OCI-LY7 (cell line): Measurements from ENCODE around the gene IDUA. TPM values are rescaled to one million over a fixed set of nuclear protein-coding genes. Genes with fewer than 3 reads are reported as not detected.

ENCODE experiments used
- BruUV-seq: library from RNA; stranded (reverse); fragments of 400-500 nt; replicated peaks from 2 replicates; lab custom pipeline; 2021; lab: Mats Ljungman, UMichigan
- CTCF ChIA-PET: fragments of 300-600 bp; sonication (Branson Sonifier 250); formaldehyde crosslinking; loops from one replicate; lab custom pipeline; 2022; ENCODE audit warnings: antibody characterized with exemption; ENCODE audit not compliant: unreplicated experiment; lab: Charles Lee
- POLR2A ChIA-PET: fragments of 300-600 bp; sonication (Branson Sonifier 250); formaldehyde crosslinking; loops from one replicate; lab custom pipeline; 2022; ENCODE audit warnings: antibody characterized with exemption; lab: Charles Lee
- DNase-seq: peaks from one replicate; pipeline ENCODE4 v3.0.0-alpha.2; 2015; ENCODE audit warnings: low spot score
- H2AFZ ChIP-seq: fragments of 200-600 bp; sonication (generic), shearing (Covaris generic); 2 replicates; pipeline ENCODE4 v1.6.1; 2014; ENCODE audit warnings: mild to moderate bottlenecking, antibody characterized with exemption, low read length, moderate library complexity
- H3K27ac ChIP-seq: fragments of 200-600 bp; sonication (generic); 2 replicates; pipeline ENCODE4 v1.5.1; 2014; ENCODE audit warnings: mixed run types, low read depth, mild to moderate bottlenecking, moderate library complexity, low read length, inconsistent platforms; ENCODE audit not compliant: poor library complexity, severe bottlenecking
- H3K36me3 ChIP-seq: fragments of 200-600 bp; sonication (generic); 2 replicates; pipeline ENCODE4 v1.6.1; 2014; ENCODE audit warnings: mild to moderate bottlenecking, antibody characterized with exemption, low read length, moderate library complexity, mixed read lengths; ENCODE audit not compliant: insufficient read depth
- H3K4me1 ChIP-seq: fragments of 200-600 bp; sonication (generic); 2 replicates; pipeline ENCODE4 v1.5.1; 2014; ENCODE audit warnings: mild to moderate bottlenecking, low read length; ENCODE audit not compliant: insufficient read depth, poor library complexity, severe bottlenecking
- H3K4me2 ChIP-seq: fragments of 200-600 bp; sonication (generic); 2 replicates; pipeline ENCODE4 v1.6.1; 2014; ENCODE audit warnings: mild to moderate bottlenecking, low read length
- H3K4me3 ChIP-seq: fragments of 200-600 bp; sonication (generic); 2 replicates; pipeline ENCODE4 v1.5.1; 2014; ENCODE audit warnings: mild to moderate bottlenecking, low read depth, low read length; ENCODE audit not compliant: poor library complexity, severe bottlenecking
- H3K79me2 ChIP-seq: fragments of 200-600 bp; sonication (generic); 2 replicates; pipeline ENCODE4 v1.6.1; 2016; ENCODE audit warnings: low read depth, mild to moderate bottlenecking, low read length, moderate library complexity, mixed read lengths; ENCODE audit not compliant: insufficient read depth
- H3K9me2 ChIP-seq: fragments of 200-600 bp; sonication (generic); 2 replicates; pipeline ENCODE4 v1.6.1; 2016; ENCODE audit warnings: mild to moderate bottlenecking, low read length, mixed read lengths; ENCODE audit not compliant: insufficient read depth
- H3K9me3 ChIP-seq: fragments of 200-600 bp; sonication (generic); 2 replicates; pipeline ENCODE4 v1.6.1; 2014; ENCODE audit warnings: mild to moderate bottlenecking, mixed run types, low read length, mixed read lengths
- H4K20me1 ChIP-seq: fragments of 200-600 bp; sonication (generic); 2 replicates; pipeline ENCODE4 v1.6.1; 2014; ENCODE audit warnings: mild to moderate bottlenecking, antibody characterized with exemption, low read length, moderate library complexity, mixed read lengths; ENCODE audit not compliant: insufficient read depth
- CTCF ChIP-seq: fragments of 200-600 bp; sonication (generic); conservative IDR thresholded peaks from 2 replicates; pipeline ENCODE4 v1.5.1; 2014; ENCODE audit warnings: mild to moderate bottlenecking, antibody characterized with exemption, low read length, moderate library complexity, mixed read lengths
- EZH2phosphoT487 ChIP-seq: fragments of 200-600 bp; sonication (generic); IDR thresholded peaks from 2 replicates; pipeline ENCODE4 v1.6.1; 2018; ENCODE audit warnings: low read depth, borderline replicate concordance, mild to moderate bottlenecking, mixed run types, antibody characterized with exemption, low read length, moderate library complexity, mixed read lengths
- intact Hi-C: fragments of 100-400 bp; cut with micrococcal nuclease; formaldehyde crosslinking; loops from one replicate; pipeline ENCODE4 v1.10.0; 2022; ENCODE audit not compliant: unreplicated experiment
- total RNA-seq, 2 experiments: library from RNA; depleted of rRNA in 1 of 2; stranded (reverse); fragments of >200 nt in 1 of 2; shearing (Covaris generic) in 1 of 2; gene quantifications; 2 replicates each; pipeline ENCODE4 v1.2.3, GENCODE V29; 2014 to 2022

Gene IDUA
- total RNA-seq, 2 experiments from 2014 or later, result 12.3 to 15.7 TPM

GRCh38 chr4:1047106-1047975, 60.5 kb downstream of the IDUA start:
- CTCF ChIA-PET, result no interaction called here
- H3K4me2 ChIP-seq, result no peak overlapping the region
- no peaks in the 10 kb centered on the region for H3K36me3 ChIP-seq
- no peaks in the 10 kb centered on the region for H3K4me1 ChIP-seq
- no peak overlapping the region for H3K4me3 ChIP-seq
- H3K27ac ChIP-seq, result no peak overlapping the region
- no peaks in the 10 kb centered on the region for H3K79me2 ChIP-seq
- H2AFZ ChIP-seq, result no peak overlapping the region
- H3K9me3 ChIP-seq, result no peaks in the 10 kb centered on the region
- no TSS peak for BruUV-seq
- POLR2A ChIA-PET, result no interaction called here
- H3K9me2 ChIP-seq, result no peaks in the 10 kb centered on the region
- no peak for TF ChIP-seq EZH2phosphoT487
- DNase-seq, result no peak
- intact Hi-C loops, result no loop called here
- H4K20me1 ChIP-seq, result no peaks in the 10 kb centered on the region

GRCh38 chr4:1047976-1048772, 61.3 kb downstream of the IDUA start:
- no peaks in the 10 kb centered on the region for H4K20me1 ChIP-seq
- no peak for DNase-seq
- no peak overlapping the region for H3K4me2 ChIP-seq
- no peak overlapping the region for H3K27ac ChIP-seq
- no peaks in the 10 kb centered on the region for H3K4me1 ChIP-seq
- POLR2A ChIA-PET, result interaction anchor here (0.5 kb wide), 1 partner anchor 238 kb away, joined by 4 read pairs; no protein-coding TSS in a partner anchor
- no TSS peak for BruUV-seq
- no peak overlapping the region for H3K4me3 ChIP-seq
- no peak overlapping the region for H2AFZ ChIP-seq
- no peaks in the 10 kb centered on the region for H3K36me3 ChIP-seq
- TF ChIP-seq CTCF (no peak), EZH2phosphoT487 (no peak)
- H3K79me2 ChIP-seq, result no peaks in the 10 kb centered on the region
- no peaks in the 10 kb centered on the region for H3K9me3 ChIP-seq
- CTCF ChIA-PET, result no interaction called here
- intact Hi-C loops, result no loop called here
- H3K9me2 ChIP-seq, result no peaks in the 10 kb centered on the region

- DNase-seq, result no peak
Measured at GRCh38 chr4:1048773-1049590, 62.1 kb downstream of the IDUA start.

More at GRCh38 chr4:1048773-1049590, 62.1 kb downstream of the IDUA start:
- no peak overlapping the region for H3K4me3 ChIP-seq
- no peak overlapping the region for H3K27ac ChIP-seq
- H3K4me1 ChIP-seq, result no peaks in the 10 kb centered on the region
- no peaks in the 10 kb centered on the region for H3K79me2 ChIP-seq
- ChIA-PET CTCF (no interaction called here), POLR2A (interaction anchor here (0.5 kb wide), 1 partner anchor 239 kb away, joined by 4 read pairs; no protein-coding TSS in a partner anchor)
- no peak overlapping the region for H3K4me2 ChIP-seq
- BruUV-seq, result no TSS peak
- intact Hi-C loops, result no loop called here
- H4K20me1 ChIP-seq, result no peaks in the 10 kb centered on the region
- no peak for TF ChIP-seq CTCF
- no peak for TF ChIP-seq EZH2phosphoT487
- no peak overlapping the region for H2AFZ ChIP-seq
- no peaks in the 10 kb centered on the region for H3K36me3 ChIP-seq
- no peaks in the 10 kb centered on the region for H3K9me3 ChIP-seq
- H3K9me2 ChIP-seq, result no peaks in the 10 kb centered on the region
